Keratinocyte (primary cell): ENCODE results near the gene DST.

ENCODE experiments used
- CTCF ChIP-seq, 3 experiments: IDR thresholded peaks in 1 of 3; conservative IDR thresholded peaks in 1 of 3; optimal IDR thresholded peaks in 1 of 3; 2 replicates in 2 of 3; 3 replicates in 1 of 3; pipeline versions ENCODE3 to v1.5.1; 2011; ENCODE audit warnings: low read length in 3 of 3, mild to moderate bottlenecking in 3 of 3, moderate library complexity in 2 of 3, control low read depth in 1 of 3, inconsistent platforms in 1 of 3; ENCODE audit not compliant: insufficient read depth in 2 of 3; ENCODE audit errors: extremely low read depth in 1 of 3
- EZH2 ChIP-seq: IDR thresholded peaks from one replicate; pipeline ENCODE4 v1.6.1; 2012; ENCODE audit warnings: inconsistent platforms, mild to moderate bottlenecking, low read length, moderate library complexity

- TF ChIP-seq CTCF (optimal IDR thresholded peaks at IDR 0.05 in 1 of 3, IDR thresholded peaks at IDR 0.05 in 1 of 3, conservative IDR thresholded peaks at IDR 0.05 in 1 of 3; ENCODE audit: extremely low read depth in 1 of 3, insufficient read depth in 2 of 3, low read length in 3 of 3) (no peak), EZH2 (no peak)
Measured at GRCh38 chr6:56575736-56576135, 67.0 kb downstream of the DST start.
